Loucy (cell line): Measurements from ENCODE around the gene TMEM11.

Experiments used
- H2AFZ ChIP-seq: fragments of 200-600 bp; sonication (generic); 2 replicates; pipeline ENCODE4 v1.6.0; 2016; ENCODE audit warnings: antibody characterized with exemption, mild to moderate bottlenecking, low read length, moderate library complexity
- H3F3A ChIP-seq: fragments of 200-600 bp; 2 replicates; pipeline ENCODE4 v1.6.0; 2016; ENCODE audit warnings: antibody characterized with exemption, low read depth, mild to moderate bottlenecking
- H3K27me3 ChIP-seq: fragments of 200-600 bp; sonication (generic); 2 replicates; pipeline ENCODE4 v1.6.1; 2014; ENCODE audit warnings: low read length, mild to moderate bottlenecking; ENCODE audit not compliant: insufficient read depth, poor library complexity, severe bottlenecking
- H3K36me3 ChIP-seq: fragments of 200-600 bp; sonication (generic); 2 replicates; pipeline ENCODE4 v1.6.1; 2016; ENCODE audit warnings: low read length; ENCODE audit not compliant: insufficient read depth
- H3K4me1 ChIP-seq: fragments of 200-600 bp; sonication (generic); 2 replicates; pipeline ENCODE4 v1.5.1; 2014; ENCODE audit warnings: low read length, mild to moderate bottlenecking; ENCODE audit not compliant: insufficient read depth, poor library complexity, severe bottlenecking
- H3K4me2 ChIP-seq: fragments of 200-600 bp; sonication (generic); 2 replicates; pipeline ENCODE4 v1.6.0; 2014; ENCODE audit warnings: antibody characterized with exemption, low read length, low read depth, mild to moderate bottlenecking; ENCODE audit not compliant: poor library complexity, severe bottlenecking
- H3K4me3 ChIP-seq: fragments of 200-600 bp; sonication (generic); 2 replicates; pipeline ENCODE4 v1.5.1; 2014; ENCODE audit warnings: low read length, mild to moderate bottlenecking, mixed read lengths; ENCODE audit not compliant: poor library complexity, severe bottlenecking
- H3K79me2 ChIP-seq: fragments of 200-600 bp; sonication (generic); 2 replicates; pipeline ENCODE4 v1.6.1; 2014; ENCODE audit warnings: low read length; ENCODE audit not compliant: insufficient read depth
- H3K9ac ChIP-seq: fragments of 200-600 bp; sonication (generic); 2 replicates; pipeline ENCODE4 v1.6.0; 2014; ENCODE audit warnings: mild to moderate bottlenecking, low read depth, low read length, moderate library complexity; ENCODE audit not compliant: poor library complexity, severe bottlenecking
- H3K9me2 ChIP-seq: fragments of 200-600 bp; sonication (generic); replicated peaks from 2 replicates; pipeline ENCODE4 v1.6.1; 2016; ENCODE audit warnings: low read depth, low read length, mixed read lengths
- H3K9me3 ChIP-seq: fragments of 200-600 bp; sonication (generic); 2 replicates; pipeline ENCODE4 v1.6.1; 2014; ENCODE audit warnings: mild to moderate bottlenecking, antibody characterized with exemption, low read length, low read depth; ENCODE audit not compliant: insufficient read depth
- H4K20me1 ChIP-seq: fragments of 200-600 bp; sonication (generic); 2 replicates; pipeline ENCODE4 v1.6.0; 2014; ENCODE audit warnings: antibody characterized with exemption, low read length, mild to moderate bottlenecking; ENCODE audit not compliant: insufficient read depth, poor library complexity, severe bottlenecking
- CTCF ChIP-seq: fragments of 200-600 bp; sonication (generic); conservative IDR thresholded peaks from 2 replicates; pipeline ENCODE4 v1.5.1; 2014; ENCODE audit warnings: mild to moderate bottlenecking, antibody characterized with exemption, low read length
- EZH2phosphoT487 ChIP-seq: fragments of 200-600 bp; IDR thresholded peaks from 2 replicates; pipeline ENCODE4 v1.6.1; 2018; ENCODE audit warnings: antibody characterized with exemption, mild to moderate bottlenecking, moderate library complexity, borderline replicate concordance

Gene TMEM11

GRCh38 chr17:21157586-21158370 lies 56.2 kb downstream of the TMEM11 start:
- Histone ChIP-seq H3K27me3 (no peaks in the 10 kb centered on the region), H3F3A (no peaks in the 10 kb centered on the region), H2AFZ (no peak overlapping the region), H3K9me3 (0 out of 2 replicates have a peak, but pooled peaks cover 4% of the 10 kb centered on the region), H3K79me2 (no peaks in the 10 kb centered on the region), H3K4me1 (no peaks in the 10 kb centered on the region), H3K36me3 (no peaks in the 10 kb centered on the region), H3K9me2 (no peaks in the 10 kb centered on the region), H4K20me1 (no peaks in the 10 kb centered on the region), H3K9ac (no peak overlapping the region), H3K4me2 (no peak overlapping the region), H3K4me3 (no peak overlapping the region)
- no peak for TF ChIP-seq CTCF
- no peak for TF ChIP-seq EZH2phosphoT487

DNA sequence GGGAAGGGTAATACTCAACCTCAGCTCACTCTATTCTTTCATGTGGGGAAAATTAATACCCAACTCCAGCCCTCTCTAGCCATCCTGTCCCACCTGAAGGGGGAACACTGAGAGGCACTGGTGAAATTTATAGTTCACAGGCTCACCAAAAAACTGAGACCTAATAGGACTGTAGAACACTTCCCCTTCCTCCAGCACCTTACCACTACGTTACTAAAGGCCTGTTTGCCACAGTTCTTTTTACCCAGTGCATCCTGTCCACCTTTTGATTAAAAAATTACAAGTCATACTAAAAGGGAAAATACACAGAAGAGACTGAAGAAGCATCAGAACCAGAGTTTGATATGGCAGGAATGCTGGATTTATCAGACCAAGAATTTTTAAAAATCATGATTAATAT lies 61.2 kb downstream of the TMEM11 start:
- TF ChIP-seq CTCF = no peak
- TF ChIP-seq EZH2phosphoT487 = no peak
- Histone ChIP-seq H3K9me3 (peaks cover 11% of the 10 kb centered on the region; the same call in 1 of the 2 replicates), H4K20me1 (no peaks in the 10 kb centered on the region), H3K4me1 (no peaks in the 10 kb centered on the region), H3K27me3 (no peaks in the 10 kb centered on the region), H3K79me2 (no peaks in the 10 kb centered on the region), H3K9ac (no peak overlapping the region), H3F3A (no peaks in the 10 kb centered on the region), H3K4me2 (no peak overlapping the region), H3K9me2 (no peaks in the 10 kb centered on the region), H3K36me3 (no peaks in the 10 kb centered on the region), H2AFZ (no peak overlapping the region), H3K4me3 (no peak overlapping the region)

DNA sequence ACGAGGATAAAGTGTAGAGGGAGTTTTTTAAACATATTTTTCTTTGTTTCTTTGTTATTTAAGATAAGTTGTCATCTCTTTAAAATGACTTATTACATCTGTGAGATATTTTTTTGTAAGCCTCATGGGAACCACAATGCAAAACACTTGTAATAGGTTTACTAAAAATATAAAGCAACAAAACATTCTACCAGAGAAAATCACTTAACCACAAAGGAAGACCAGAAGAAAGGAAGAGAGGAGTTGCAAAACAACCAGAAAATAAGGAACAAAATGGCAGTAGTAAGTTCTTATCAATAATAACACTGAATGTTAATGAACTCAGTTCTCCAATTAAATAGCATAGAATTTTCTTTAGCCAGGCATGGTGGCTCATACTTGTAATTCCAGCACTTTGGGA lies 64.3 kb downstream of the TMEM11 start:
- Histone ChIP-seq H3K27me3 (no peaks in the 10 kb centered on the region), H3K79me2 (no peaks in the 10 kb centered on the region), H3F3A (no peaks in the 10 kb centered on the region), H3K4me1 (no peaks in the 10 kb centered on the region), H4K20me1 (no peaks in the 10 kb centered on the region), H3K4me3 (no peak overlapping the region), H3K36me3 (no peaks in the 10 kb centered on the region), H3K9ac (no peak overlapping the region), H3K9me3 (peaks cover 11% of the 10 kb centered on the region; the same call in 1 of the 2 replicates), H2AFZ (no peak overlapping the region), H3K9me2 (no peaks in the 10 kb centered on the region), H3K4me2 (no peak overlapping the region)
- no peak for TF ChIP-seq CTCF
- TF ChIP-seq EZH2phosphoT487 = no peak
